Astrocyte (in vitro differentiated cells and primary cell): Measurements from ENCODE around the gene PRSS38. TPM values are rescaled to one million over a fixed set of nuclear protein-coding genes. Genes with fewer than 3 reads are reported as not detected.
A peak's percentile ranks its signal among the peaks of the same experiment; 100 is the strongest.

ENCODE experiments used
- DNase-seq: peaks from one replicate; pipeline ENCODE4 v3.0.0-alpha.2; 2010; ENCODE audit warnings: low read depth
- FAIRE-seq: peaks from 2 replicates; lab custom pipeline; 2011; peaks lifted over from hg19 to GRCh38; lab: Jason Lieb, UNC
- H2AFZ ChIP-seq: 2 replicates; pipeline ENCODE4 v1.6.0; 2012; ENCODE audit warnings: low read depth, low read length, inconsistent platforms
- H3K27ac ChIP-seq: 2 replicates; pipeline ENCODE4 v1.5.1; 2011; ENCODE audit warnings: low read depth, low read length, inconsistent platforms
- H3K27me3 ChIP-seq: 2 replicates; pipeline ENCODE4 v1.6.0; 2011; ENCODE audit warnings: low read length, inconsistent platforms; ENCODE audit not compliant: insufficient read depth
- H3K36me3 ChIP-seq: 2 replicates; pipeline ENCODE4 v1.5.1; 2011; ENCODE audit warnings: low read length, inconsistent platforms; ENCODE audit not compliant: insufficient read depth
- H3K4me1 ChIP-seq: 2 replicates; pipeline ENCODE4 v1.5.1; 2011; ENCODE audit warnings: low read length, inconsistent platforms; ENCODE audit not compliant: insufficient read depth
- H3K4me2 ChIP-seq: 2 replicates; pipeline ENCODE4 v1.6.0; 2012; ENCODE audit warnings: low read length, inconsistent platforms
- H3K4me3 ChIP-seq: 2 replicates; pipeline ENCODE4 v1.5.1; 2011; ENCODE audit warnings: low read depth, mild to moderate bottlenecking, low read length, inconsistent platforms; ENCODE audit not compliant: insufficient read depth
- H3K79me2 ChIP-seq: 2 replicates; pipeline ENCODE4 v1.6.0; 2012; ENCODE audit warnings: mild to moderate bottlenecking, low read length, inconsistent platforms; ENCODE audit not compliant: insufficient read depth
- H3K9ac ChIP-seq: 2 replicates; pipeline ENCODE4 v1.6.0; 2012; ENCODE audit warnings: mild to moderate bottlenecking, low read length, inconsistent platforms
- H3K9me3 ChIP-seq: 2 replicates; pipeline ENCODE4 v1.5.1; 2012; ENCODE audit warnings: low read depth, mild to moderate bottlenecking, low read length, inconsistent platforms; ENCODE audit not compliant: insufficient read depth
- H4K20me1 ChIP-seq: 2 replicates; pipeline ENCODE4 v1.6.0; 2012; ENCODE audit warnings: low read length, inconsistent platforms; ENCODE audit not compliant: insufficient read depth
- H3K27ac Mint-ChIP-seq: one replicate; pipeline ENCODE4 v1.8.0; 2021; ENCODE audit warnings: mild to moderate bottlenecking, mixed read lengths; ENCODE audit not compliant: unreplicated experiment
- H3K27me3 Mint-ChIP-seq: one replicate; pipeline ENCODE4 v1.8.0; 2021; ENCODE audit warnings: low read depth, mixed read lengths; ENCODE audit not compliant: unreplicated experiment
- H3K36me3 Mint-ChIP-seq: one replicate; pipeline ENCODE4 v1.8.0; 2021; ENCODE audit warnings: low read depth, mixed read lengths; ENCODE audit not compliant: unreplicated experiment
- H3K4me1 Mint-ChIP-seq: one replicate; pipeline ENCODE4 v1.8.0; 2021; ENCODE audit warnings: low read depth, mixed read lengths; ENCODE audit not compliant: unreplicated experiment
- H3K4me3 Mint-ChIP-seq: one replicate; pipeline ENCODE4 v1.8.0; 2021; ENCODE audit warnings: mild to moderate bottlenecking, moderate library complexity, mixed read lengths; ENCODE audit not compliant: unreplicated experiment
- H3K9me3 Mint-ChIP-seq: one replicate; pipeline ENCODE4 v1.8.0; 2021; ENCODE audit warnings: mild to moderate bottlenecking, mixed read lengths; ENCODE audit not compliant: unreplicated experiment
- EZH2 ChIP-seq: IDR thresholded peaks from 2 replicates; pipeline ENCODE4 v1.6.1; 2012; ENCODE audit warnings: mild to moderate bottlenecking, low read length, inconsistent platforms; ENCODE audit not compliant: insufficient read depth
- total RNA-seq: library from RNA; stranded (reverse); gene quantifications from 2 replicates; pipeline ENCODE4 v1.2.1, GENCODE V29; 2021
- TF ChIP-seq, protein P1 (sequence below): IDR thresholded peaks from 2 replicates; pipeline ENCODE4 v1.5.1; 2011; ENCODE audit warnings: low read depth, mild to moderate bottlenecking, inconsistent platforms, low read length, moderate library complexity; ENCODE audit not compliant: insufficient read depth

PRSS38 gene
- total RNA-seq, 1 donor from 2014 or later: not detected

DNA sequence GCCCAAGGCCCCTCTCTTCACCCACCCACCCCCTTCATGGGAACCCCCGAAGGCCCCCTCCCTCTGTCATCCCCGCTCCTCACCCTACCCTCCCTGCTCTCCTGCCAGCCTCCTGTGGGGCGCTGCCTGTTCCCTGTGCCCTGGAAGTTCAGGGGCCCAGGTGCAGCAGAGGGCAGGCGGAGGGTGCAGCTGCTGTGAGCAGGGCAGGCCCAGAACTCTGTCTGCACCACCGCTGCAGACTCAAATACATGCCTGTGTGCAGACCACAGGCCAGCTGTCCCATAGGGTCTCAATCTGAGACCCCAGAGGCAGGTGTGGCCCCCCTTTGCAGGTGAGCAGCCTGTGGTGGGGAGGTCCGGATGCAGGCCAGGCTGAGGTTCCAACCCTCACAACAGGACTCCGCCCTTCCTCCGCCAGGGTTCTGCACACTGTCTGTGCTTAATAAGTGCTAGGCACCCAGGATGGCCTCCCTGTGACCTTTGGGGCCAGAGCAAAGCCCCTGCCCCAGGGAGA is 69.7 kb downstream of the PRSS38 start:
- FAIRE-seq (no peak), DNase-seq (no peak)
- peaks cover 4% of the 10 kb centered on the region for H3K4me1 Mint-ChIP-seq
- Histone ChIP-seq H3K4me3 (no peak overlapping the region), H3K4me2 (peak overlapping the region; percentile 33), H3K79me2 (no peaks in the 10 kb centered on the region), H3K27ac (no peak overlapping the region), H3K36me3 (no peaks in the 10 kb centered on the region), H3K4me1 (peaks cover 9% of the 10 kb centered on the region), H3K9me3 (no peaks in the 10 kb centered on the region), H4K20me1 (no peaks in the 10 kb centered on the region), H3K9ac (no peak overlapping the region), H2AFZ (peak overlapping the region; percentile 88), H3K27me3 (peaks cover 2% of the 10 kb centered on the region)
- no peak overlapping the region for H3K4me3 Mint-ChIP-seq
- peaks cover 13% of the 10 kb centered on the region for H3K27me3 Mint-ChIP-seq
- peak overlapping the region; percentile 18 for H3K27ac Mint-ChIP-seq
- TF ChIP-seq EZH2: no peak
- TF ChIP-seq, protein P1, sequence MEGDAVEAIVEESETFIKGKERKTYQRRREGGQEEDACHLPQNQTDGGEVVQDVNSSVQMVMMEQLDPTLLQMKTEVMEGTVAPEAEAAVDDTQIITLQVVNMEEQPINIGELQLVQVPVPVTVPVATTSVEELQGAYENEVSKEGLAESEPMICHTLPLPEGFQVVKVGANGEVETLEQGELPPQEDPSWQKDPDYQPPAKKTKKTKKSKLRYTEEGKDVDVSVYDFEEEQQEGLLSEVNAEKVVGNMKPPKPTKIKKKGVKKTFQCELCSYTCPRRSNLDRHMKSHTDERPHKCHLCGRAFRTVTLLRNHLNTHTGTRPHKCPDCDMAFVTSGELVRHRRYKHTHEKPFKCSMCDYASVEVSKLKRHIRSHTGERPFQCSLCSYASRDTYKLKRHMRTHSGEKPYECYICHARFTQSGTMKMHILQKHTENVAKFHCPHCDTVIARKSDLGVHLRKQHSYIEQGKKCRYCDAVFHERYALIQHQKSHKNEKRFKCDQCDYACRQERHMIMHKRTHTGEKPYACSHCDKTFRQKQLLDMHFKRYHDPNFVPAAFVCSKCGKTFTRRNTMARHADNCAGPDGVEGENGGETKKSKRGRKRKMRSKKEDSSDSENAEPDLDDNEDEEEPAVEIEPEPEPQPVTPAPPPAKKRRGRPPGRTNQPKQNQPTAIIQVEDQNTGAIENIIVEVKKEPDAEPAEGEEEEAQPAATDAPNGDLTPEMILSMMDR: no peak
- H3K9me3 Mint-ChIP-seq: no peaks in the 10 kb centered on the region
- H3K36me3 Mint-ChIP-seq: no peaks in the 10 kb centered on the region

DNA sequence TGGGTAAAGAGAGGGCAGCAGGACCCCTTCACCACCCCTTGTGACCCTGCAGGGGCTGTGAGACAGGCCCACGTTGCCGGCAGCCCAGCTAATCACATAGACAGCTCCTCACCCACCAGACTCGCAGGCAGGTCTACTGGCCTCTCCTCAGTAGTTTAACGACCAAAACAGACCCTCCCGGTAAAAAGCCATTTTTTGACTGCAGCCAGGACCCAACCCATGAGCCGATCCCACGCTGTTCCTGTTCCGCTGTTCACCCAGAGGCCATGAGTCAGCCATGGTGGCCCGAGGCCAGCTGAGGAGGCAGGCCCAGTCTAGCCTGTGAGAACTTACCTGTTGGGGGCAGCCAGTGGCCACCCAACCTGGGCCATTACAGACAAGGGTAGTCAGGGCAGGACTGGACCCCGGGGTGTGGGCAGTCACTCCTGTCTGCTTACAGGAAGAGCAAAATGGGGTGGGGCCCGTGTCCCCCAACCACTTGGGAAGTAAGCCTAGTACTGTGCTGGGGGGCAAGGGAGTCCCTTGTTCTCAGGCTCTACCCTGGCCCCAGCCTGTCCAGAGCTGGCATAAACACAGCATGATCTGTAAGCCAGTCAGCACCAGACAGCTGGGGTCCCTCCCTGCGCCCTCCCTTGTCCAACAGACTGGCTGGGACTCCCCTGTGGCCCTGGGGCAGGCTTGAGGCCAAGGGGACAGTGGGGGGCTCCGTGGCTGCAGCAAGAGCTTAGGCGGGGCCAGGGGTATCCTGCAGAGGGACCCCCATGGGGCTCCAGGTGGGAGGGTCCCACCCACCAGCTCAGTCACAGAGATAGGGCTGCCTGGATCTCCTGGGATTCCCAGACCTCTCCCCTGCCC is 70.4 kb downstream of the PRSS38 start:
- Mint-ChIP-seq H3K27me3 (peaks cover 12% of the 10 kb centered on the region), H3K9me3 (no peaks in the 10 kb centered on the region), H3K4me3 (no peak overlapping the region), H3K27ac (peak overlapping the region; percentile 18), H3K4me1 (peaks cover 4% of the 10 kb centered on the region), H3K36me3 (no peaks in the 10 kb centered on the region)
- Histone ChIP-seq H3K4me2 (peak overlapping the region; percentile 33), H3K4me3 (no peak overlapping the region), H2AFZ (peak overlapping the region; percentile 88), H3K79me2 (no peaks in the 10 kb centered on the region), H3K9me3 (no peaks in the 10 kb centered on the region), H3K4me1 (peaks cover 9% of the 10 kb centered on the region), H3K36me3 (no peaks in the 10 kb centered on the region), H3K27ac (no peak overlapping the region), H4K20me1 (no peaks in the 10 kb centered on the region), H3K27me3 (no peaks in the 10 kb centered on the region), H3K9ac (no peak overlapping the region)
- no peak for FAIRE-seq
- TF ChIP-seq, protein P1: no peak
- no peak for TF ChIP-seq EZH2
- peak; percentile 47 for DNase-seq
